Lung (tissue), 12 donors: Measurements from ENCODE around the gene SCYGR1. TPM values are rescaled to one million over a fixed set of nuclear protein-coding genes. Genes with fewer than 3 reads are reported as not detected.
"Not testable (repeated sequence)": the region's sequence is repeated elsewhere in the genome, so short reads cannot be mapped to it uniquely, and the experiment has no call there.

Experiments used
- ATAC-seq: fragments of 200-7000 bp; cut with Tn5 transposase; one replicate; pipeline ENCODE4 v1.9.1; 2020; ENCODE audit warnings: moderate number of reproducible peaks; ENCODE audit not compliant: insufficient read depth, low FRiP score
- DNase-seq, 3 donors: peaks; one replicate each; pipeline ENCODE4 v3.0.0-alpha.2; 2013 to 2017
- H3K27ac ChIP-seq, 2 donors: one replicate each; pipeline ENCODE4 v1.5.1; 2013; ENCODE audit warnings: mild to moderate bottlenecking in 2 of 2, moderate library complexity in 2 of 2, control low read depth in 1 of 2, inconsistent platforms in 1 of 2, low read depth in 1 of 2, low read length in 1 of 2
- H3K27me3 ChIP-seq, 3 donors: one replicate each; pipeline ENCODE4 v1.5.1; 2013; ENCODE audit warnings: low read length in 2 of 3; ENCODE audit not compliant: control insufficient read depth in 3 of 3, insufficient read depth in 3 of 3
- H3K36me3 ChIP-seq, 4 donors: one replicate each; pipeline ENCODE4 v1.5.1; 2013; ENCODE audit warnings: low read length in 4 of 4, mild to moderate bottlenecking in 1 of 4, moderate library complexity in 1 of 4; ENCODE audit not compliant: control insufficient read depth in 4 of 4, insufficient read depth in 4 of 4
- H3K4me1 ChIP-seq, 5 donors: one replicate each; pipeline ENCODE4 v1.5.1; 2013; ENCODE audit warnings: low read length in 5 of 5, mild to moderate bottlenecking in 2 of 5, moderate library complexity in 1 of 5; ENCODE audit not compliant: control insufficient read depth in 5 of 5, insufficient read depth in 5 of 5
- H3K4me3 ChIP-seq: one replicate; pipeline ENCODE4 v1.5.1; 2013; ENCODE audit warnings: mild to moderate bottlenecking, control low read depth, moderate library complexity
- H3K9ac ChIP-seq, 2 donors: one replicate each; pipeline ENCODE4 v1.5.1; 2013; ENCODE audit warnings: low read length in 2 of 2, control low read depth in 1 of 2; ENCODE audit not compliant: insufficient read depth in 1 of 2
- H3K9me3 ChIP-seq, 4 donors: one replicate each; pipeline ENCODE4 v1.5.1; 2013; ENCODE audit warnings: low read length in 3 of 4, mild to moderate bottlenecking in 1 of 4, moderate library complexity in 1 of 4; ENCODE audit not compliant: control insufficient read depth in 4 of 4, insufficient read depth in 3 of 4
- CTCF ChIP-seq: IDR thresholded peaks from 2 replicates; pipeline ENCODE4 v1.5.1; 2012; ENCODE audit warnings: mild to moderate bottlenecking; ENCODE audit errors: control extremely low read depth, extremely low read depth
- WGBS, 2 donors: extraction: QIAGEN DNeasy Blood & Tissue Kit; methylation state at CpG; one replicate each; pipeline ENCODE4 v1.1.7; 2013; 5-methylcytosine and 5-hydroxymethylcytosine counted together
- polyA plus RNA-seq, 2 donors: library from polyadenylated mRNA; stranded (reverse); fragments of 200-250 nt; gene quantifications; one replicate each; pipeline ENCODE4 v1.2.1, GENCODE V29; 2013
- total RNA-seq, 2 donors: library from RNA; depleted of rRNA in 1 of 2; stranded (reverse); fragments of >200 nt in 1 of 2; gene quantifications; one replicate each; pipeline ENCODE4 v1.2.1, GENCODE V29; 2014 to 2021
- donor health status: control.
- donor health status: control.
- donor health status: Bipolar disorder and iron deficiency.
- donor health status: healthy.
- donor health status: DM: yes; HTN: yes; CAD: no.

The SCYGR1 gene
- total and polyA plus RNA-seq, 4 donors = not detected

GRCh38 chr2:227388537-227389011, 825 bp upstream of the SCYGR1 start:
- Histone ChIP-seq H3K27ac (no peak overlapping the region), H3K4me1 (no peaks in the 10 kb centered on the region), H3K9me3 (no peaks in the 10 kb centered on the region), H3K36me3 (no peaks in the 10 kb centered on the region), H3K27me3 (no peaks in the 10 kb centered on the region), H3K9ac (no peak overlapping the region), H3K4me3 (no peak overlapping the region)
- DNase-seq (no peak), ATAC-seq (peak; percentile 19)
- 61% methylated on average over 7 of the region's 7 CpGs for WGBS, 2 donors
- TF ChIP-seq CTCF = no peak

- ATAC-seq (no peak), DNase-seq (no peak)
- no peaks in the 10 kb centered on the region for H3K36me3 ChIP-seq
- no peak overlapping the region for H3K4me3 ChIP-seq
- no peaks in the 10 kb centered on the region for H3K9me3 ChIP-seq
- no peaks in the 10 kb centered on the region for H3K27me3 ChIP-seq
- WGBS, 2 donors = 89 to 90% methylated on average over 6 of the region's 6 CpGs
- H3K27ac ChIP-seq = no peak overlapping the region
- no peak for TF ChIP-seq CTCF
- no peaks in the 10 kb centered on the region for H3K4me1 ChIP-seq
- H3K9ac ChIP-seq = no peak overlapping the region
These were observed 1.1 kb downstream of the SCYGR1 start for GRCh38 chr2:227386630-227387029.

- Histone ChIP-seq H3K9ac (no peak overlapping the region), H3K9me3 (no peaks in the 10 kb centered on the region), H3K4me1 (no peaks in the 10 kb centered on the region), H3K27me3 (no peaks in the 10 kb centered on the region), H3K27ac (no peak overlapping the region), H3K36me3 (no peaks in the 10 kb centered on the region), H3K4me3 (no peak overlapping the region)
- ATAC-seq = no peak
- 71 to 91% methylated on average over 3 of the region's 3 CpGs for WGBS, 2 donors
- DNase-seq = no peak
- no peak for TF ChIP-seq CTCF
These were observed 4.1 kb downstream of the SCYGR1 start for GRCh38 chr2:227383686-227384085.

- H3K4me3 ChIP-seq, H3K9me3 ChIP-seq, H3K27me3 ChIP-seq, H3K27ac ChIP-seq, H3K4me1 ChIP-seq, H3K36me3 ChIP-seq, H3K9ac ChIP-seq, ATAC-seq, DNase-seq: not testable (repeated sequence)
- 85 to 86% methylated on average over 2 of the region's 2 CpGs for WGBS, 2 donors
These were observed 5.4 kb downstream of the SCYGR1 start for GRCh38 chr2:227382241-227382835.
